PC-3 (cell line): ENCODE data around the gene GGNBP2. TPM values are rescaled to one million over a fixed set of nuclear protein-coding genes. Genes with fewer than 3 reads are reported as not detected.

Experiments used
- ATAC-seq: fragments of 200-7000 bp; cut with Tn5 transposase; 2 replicates; pipeline ENCODE4 v1.9.1; 2020; ENCODE audit warnings: mild to moderate bottlenecking, moderate library complexity
- BruUV-seq: library from RNA; stranded (reverse); fragments of 400-500 nt; replicated peaks from 2 replicates; lab custom pipeline; 2021; lab: Mats Ljungman, UMichigan
- CTCF ChIA-PET: fragments of 300-600 bp; sonication (Branson Sonifier 250); formaldehyde crosslinking; loops from one replicate; lab custom pipeline; 2022; ENCODE audit warnings: antibody characterized with exemption; lab: Charles Lee
- POLR2A ChIA-PET: fragments of 300-600 bp; sonication (Branson Sonifier 250); formaldehyde crosslinking; loops from one replicate; lab custom pipeline; 2022; ENCODE audit warnings: antibody characterized with exemption; ENCODE audit not compliant: unreplicated experiment; lab: Charles Lee
- DNase-seq: peaks from one replicate; pipeline ENCODE4 v3.0.0-alpha.2; 2015
- H2AFZ ChIP-seq: fragments of 300-600 bp; sonication (generic); 2 replicates; pipeline ENCODE4 v1.6.0; 2016; ENCODE audit warnings: antibody characterized with exemption, low read length
- H3F3A ChIP-seq: fragments of 300-600 bp; sonication (generic); one replicate; pipeline ENCODE4 v1.6.0; 2017; ENCODE audit warnings: antibody characterized with exemption, low read length, control low read depth, mild to moderate bottlenecking; ENCODE audit not compliant: unreplicated experiment
- H3K27ac ChIP-seq: fragments of 300-600 bp; sonication (generic); 2 replicates; pipeline ENCODE4 v1.5.1; 2016; ENCODE audit warnings: mild to moderate bottlenecking, low read length
- H3K27me3 ChIP-seq: fragments of 300-600 bp; sonication (generic); 2 replicates; pipeline ENCODE4 v1.6.1; 2016; ENCODE audit warnings: low read length, mixed read lengths
- H3K36me3 ChIP-seq: fragments of 300-600 bp; sonication (generic); 2 replicates; pipeline ENCODE4 v1.6.1; 2016; ENCODE audit warnings: low read depth, mixed run types, low read length, mixed read lengths
- H3K4me1 ChIP-seq: fragments of 300-600 bp; sonication (generic); 2 replicates; pipeline ENCODE4 v1.5.1; 2016; ENCODE audit warnings: low read length; ENCODE audit not compliant: insufficient read depth
- H3K4me2 ChIP-seq: fragments of 300-600 bp; sonication (generic); 2 replicates; pipeline ENCODE4 v1.6.0; 2016; ENCODE audit warnings: low read length
- H3K4me3 ChIP-seq: fragments of 300-600 bp; sonication (generic); 2 replicates; pipeline ENCODE4 v1.5.1; 2016; ENCODE audit warnings: mild to moderate bottlenecking, low read length, mixed read lengths
- H3K79me2 ChIP-seq: fragments of 300-600 bp; sonication (generic); 2 replicates; pipeline ENCODE4 v1.6.1; 2017; ENCODE audit warnings: low read length, mixed read lengths
- H3K9ac ChIP-seq: fragments of 300-600 bp; sonication (generic); 2 replicates; pipeline ENCODE4 v1.6.0; 2016; ENCODE audit warnings: mild to moderate bottlenecking, low read length
- H3K9me2 ChIP-seq: fragments of 300-600 bp; sonication (generic); replicated peaks from 2 replicates; pipeline ENCODE4 v1.6.1; 2016; ENCODE audit warnings: mixed run types, low read length, mixed read lengths
- H3K9me3 ChIP-seq: fragments of 300-600 bp; sonication (generic); 2 replicates; pipeline ENCODE4 v1.6.1; 2016; ENCODE audit warnings: low read length, mixed read lengths
- H4K20me1 ChIP-seq: fragments of 300-600 bp; sonication (generic); 2 replicates; pipeline ENCODE4 v1.6.1; 2016; ENCODE audit warnings: low read length, mixed read lengths
- EZH2 ChIP-seq: fragments of 300-600 bp; sonication (generic); IDR thresholded peaks from one replicate; pipeline ENCODE4 v1.6.1; 2017; ENCODE audit warnings: antibody characterized with exemption, mild to moderate bottlenecking, low read length; ENCODE audit not compliant: unreplicated experiment
- EZH2phosphoT487 ChIP-seq: fragments of 300-600 bp; sonication (generic); IDR thresholded peaks from 2 replicates; pipeline ENCODE4 v1.6.1; 2018; ENCODE audit warnings: mild to moderate bottlenecking, antibody characterized with exemption, low read length, borderline replicate concordance
- intact Hi-C: fragments of 100-400 bp; cut with micrococcal nuclease; formaldehyde crosslinking; loops from 2 replicates; pipeline ENCODE4 v1.9.0; 2023
- total RNA-seq: library from RNA; depleted of rRNA; stranded (reverse); fragments of >200 nt; gene quantifications from 2 replicates; pipeline ENCODE4 v1.2.3, GENCODE V29; 2014
- TF ChIP-seq, protein P1 (sequence below): fragments of 300-600 bp; sonication (generic); conservative IDR thresholded peaks from 2 replicates; pipeline ENCODE4 v1.5.1; 2017; ENCODE audit warnings: antibody characterized with exemption, low read depth, mild to moderate bottlenecking, low read length

The GGNBP2 gene
- total RNA-seq, 1 experiment from 2014 or later = 33.0 TPM

- Histone ChIP-seq H3K4me3 (no peak overlapping the region), H3K27ac (no peak overlapping the region), H3K9ac (no peak overlapping the region), H2AFZ (no peak overlapping the region), H3K9me2 (no peaks in the 10 kb centered on the region), H3K79me2 (no peaks in the 10 kb centered on the region), H3F3A (no peaks in the 10 kb centered on the region), H3K4me1 (no peaks in the 10 kb centered on the region), H4K20me1 (no peaks in the 10 kb centered on the region), H3K36me3 (peaks cover 27% of the 10 kb centered on the region), H3K4me2 (no peak overlapping the region), H3K9me3 (no peaks in the 10 kb centered on the region), H3K27me3 (no peaks in the 10 kb centered on the region)
- intact Hi-C loops = no loop called here
- POLR2A ChIA-PET = no interaction called here
- ATAC-seq (no peak), DNase-seq (no peak)
- no TSS peak for BruUV-seq
- TF ChIP-seq EZH2 (no peak), EZH2phosphoT487 (no peak)
- TF ChIP-seq, protein P1, sequence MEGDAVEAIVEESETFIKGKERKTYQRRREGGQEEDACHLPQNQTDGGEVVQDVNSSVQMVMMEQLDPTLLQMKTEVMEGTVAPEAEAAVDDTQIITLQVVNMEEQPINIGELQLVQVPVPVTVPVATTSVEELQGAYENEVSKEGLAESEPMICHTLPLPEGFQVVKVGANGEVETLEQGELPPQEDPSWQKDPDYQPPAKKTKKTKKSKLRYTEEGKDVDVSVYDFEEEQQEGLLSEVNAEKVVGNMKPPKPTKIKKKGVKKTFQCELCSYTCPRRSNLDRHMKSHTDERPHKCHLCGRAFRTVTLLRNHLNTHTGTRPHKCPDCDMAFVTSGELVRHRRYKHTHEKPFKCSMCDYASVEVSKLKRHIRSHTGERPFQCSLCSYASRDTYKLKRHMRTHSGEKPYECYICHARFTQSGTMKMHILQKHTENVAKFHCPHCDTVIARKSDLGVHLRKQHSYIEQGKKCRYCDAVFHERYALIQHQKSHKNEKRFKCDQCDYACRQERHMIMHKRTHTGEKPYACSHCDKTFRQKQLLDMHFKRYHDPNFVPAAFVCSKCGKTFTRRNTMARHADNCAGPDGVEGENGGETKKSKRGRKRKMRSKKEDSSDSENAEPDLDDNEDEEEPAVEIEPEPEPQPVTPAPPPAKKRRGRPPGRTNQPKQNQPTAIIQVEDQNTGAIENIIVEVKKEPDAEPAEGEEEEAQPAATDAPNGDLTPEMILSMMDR = no peak
- CTCF ChIA-PET = no interaction called here
Measured at GRCh38 chr17:36583787-36584186, 39.1 kb downstream of the GGNBP2 start.

DNA sequence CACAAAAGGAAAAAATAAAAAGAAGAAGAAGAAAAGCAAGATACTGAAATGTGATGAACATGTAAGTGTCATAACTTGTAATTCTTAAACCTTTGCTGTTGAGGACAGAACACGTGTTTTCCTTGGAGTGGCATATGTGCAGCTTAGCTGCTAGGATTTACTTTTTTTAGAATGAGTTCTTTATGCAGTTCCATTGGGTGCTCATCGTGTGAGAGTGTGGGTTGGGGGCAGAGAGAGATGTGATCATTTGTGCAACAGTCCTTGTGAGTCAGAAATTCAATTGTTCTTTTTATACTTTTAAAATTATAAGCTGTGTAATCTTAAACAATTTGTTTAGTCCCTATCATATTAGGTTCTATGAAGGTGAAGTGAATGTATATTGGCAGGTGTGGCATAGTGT is 41.4 kb downstream of the GGNBP2 start:
- H3K4me3 ChIP-seq = no peak overlapping the region
- ATAC-seq (no peak), DNase-seq (no peak)
- H4K20me1 ChIP-seq = no peaks in the 10 kb centered on the region
- peaks cover 20% of the 10 kb centered on the region for H3K36me3 ChIP-seq
- H3K27ac ChIP-seq = no peak overlapping the region
- no peaks in the 10 kb centered on the region for H3K4me1 ChIP-seq
- no peak overlapping the region for H3K4me2 ChIP-seq
- no TSS peak for BruUV-seq
- CTCF ChIA-PET = no interaction called here
- intact Hi-C loops = no loop called here
- H3K27me3 ChIP-seq = no peaks in the 10 kb centered on the region
- TF ChIP-seq, protein P1 = no peak
- no peak for TF ChIP-seq EZH2
- TF ChIP-seq EZH2phosphoT487 = no peak
- POLR2A ChIA-PET = no interaction called here
- H3K79me2 ChIP-seq = no peaks in the 10 kb centered on the region
- H3K9me3 ChIP-seq = no peaks in the 10 kb centered on the region
- H2AFZ ChIP-seq = no peak overlapping the region
- H3K9me2 ChIP-seq = no peaks in the 10 kb centered on the region
- no peaks in the 10 kb centered on the region for H3F3A ChIP-seq
- H3K9ac ChIP-seq = no peak overlapping the region

GRCh38 chr17:36590082-36590481 is 45.4 kb downstream of the GGNBP2 start:
- peaks cover 10% of the 10 kb centered on the region; the same call in 1 of the 2 replicates for H3K4me1 ChIP-seq
- H3F3A ChIP-seq = no peaks in the 10 kb centered on the region
- ChIA-PET POLR2A (no interaction called here), CTCF (no interaction called here)
- no peak overlapping the region for H3K4me3 ChIP-seq
- no peaks in the 10 kb centered on the region for H3K9me2 ChIP-seq
- H3K27me3 ChIP-seq = no peaks in the 10 kb centered on the region
- no peak overlapping the region for H3K4me2 ChIP-seq
- H3K9ac ChIP-seq = no peak overlapping the region
- ATAC-seq (no peak), DNase-seq (no peak)
- H3K27ac ChIP-seq = no peak overlapping the region
- BruUV-seq = no TSS peak
- peaks cover 20% of the 10 kb centered on the region for H3K79me2 ChIP-seq
- no peak for TF ChIP-seq EZH2phosphoT487
- intact Hi-C loops = no loop called here
- no peaks in the 10 kb centered on the region for H4K20me1 ChIP-seq
- peaks cover 13% of the 10 kb centered on the region for H3K36me3 ChIP-seq
- no peaks in the 10 kb centered on the region for H3K9me3 ChIP-seq
- H2AFZ ChIP-seq = no peak overlapping the region
